Sigmoid colon (tissue), 7 donors: Measurements from ENCODE around the gene ZNHIT1. TPM values are rescaled to one million over a fixed set of nuclear protein-coding genes. Genes with fewer than 3 reads are reported as not detected.
A peak's percentile ranks its signal among the peaks of the same experiment; 100 is the strongest.
"Not testable (repeated sequence)": the region's sequence is repeated elsewhere in the genome, so short reads cannot be mapped to it uniquely, and the experiment has no call there.

Source experiments
- DNase-seq: peaks from one replicate; pipeline ENCODE4 v3.0.0-alpha.2; 2019
- H3K27ac ChIP-seq, 4 donors: fragments of 200-600 bp; sonication (generic); one replicate each; pipeline ENCODE4 v1.5.1; 2016 to 2019; ENCODE audit warnings: mild to moderate bottlenecking in 1 of 4
- H3K27me3 ChIP-seq, 3 donors: fragments of 200-600 bp; sonication (generic); one replicate each; pipeline ENCODE4 v1.5.1; 2019; ENCODE audit warnings: mild to moderate bottlenecking in 1 of 3
- H3K36me3 ChIP-seq, 4 donors: fragments of 200-600 bp; sonication (generic); one replicate each; pipeline ENCODE4 v1.5.1; 2016 to 2019
- H3K4me1 ChIP-seq, 4 donors: fragments of 200-600 bp; sonication (generic); one replicate each; pipeline ENCODE4 v1.5.1; 2017 to 2019
- H3K4me3 ChIP-seq, 4 donors: fragments of 200-600 bp; sonication (generic); one replicate each; pipeline ENCODE4 v1.5.1; 2017 to 2019; ENCODE audit warnings: mild to moderate bottlenecking in 2 of 4, moderate library complexity in 1 of 4
- H3K9me3 ChIP-seq, 4 donors: fragments of 200-600 bp in 3 of 4; sonication (generic) in 3 of 4; one replicate each; pipeline versions ENCODE4 v1.5.1 to v1.6.1; 2013 to 2019
- CTCF ChIP-seq, 4 experiments: fragments of 450-650 bp in 3 of 4; fragments of 200-600 bp in 1 of 4; IDR thresholded peaks; one replicate each; pipeline ENCODE4 v1.5.1; 2016 to 2019; ENCODE audit warnings: antibody characterized with exemption in 4 of 4, mild to moderate bottlenecking in 3 of 4, moderate library complexity in 2 of 4
- EP300 ChIP-seq, 4 donors: sonication (generic); formaldehyde crosslinking; IDR thresholded peaks; one replicate each; pipeline ENCODE4 v1.6.1; 2017; ENCODE audit warnings: antibody characterized with exemption in 4 of 4
- POLR2A ChIP-seq, 2 donors: fragments of 450-650 bp; IDR thresholded peaks; one replicate each; pipeline ENCODE4 v1.6.1; 2016; ENCODE audit warnings: antibody characterized with exemption in 2 of 2, mild to moderate bottlenecking in 2 of 2, moderate library complexity in 2 of 2
- POLR2AphosphoS5 ChIP-seq, 4 donors: sonication (generic); formaldehyde crosslinking; IDR thresholded peaks; one replicate each; pipeline ENCODE4 v1.6.1; 2017; ENCODE audit warnings: antibody characterized with exemption in 4 of 4
- WGBS, 2 donors: extraction: QIAGEN DNeasy Blood & Tissue Kit; methylation state at CpG; one replicate each; pipeline ENCODE4 v1.1.7; 2013; 5-methylcytosine and 5-hydroxymethylcytosine counted together
- intact Hi-C: fragments of 100-400 bp; cut with DNase I; formaldehyde crosslinking; loops from one replicate; pipeline ENCODE4 v1.15.1; 2023
- polyA plus RNA-seq, 3 donors: library from polyadenylated mRNA; stranded (reverse); fragments of 200-250 nt; gene quantifications; one replicate each; pipeline ENCODE4 v1.2.3, GENCODE V29; 2013
- total RNA-seq, 4 donors: library from RNA; depleted of rRNA; stranded (reverse); fragments of >200 nt; gene quantifications; one replicate each; pipeline ENCODE4 v1.1.0, GENCODE V29; 2016
- donor health status: healthy with polysubstance abuse.
- donor health status: Bipolar disorder and iron deficiency.
- donor health status: healthy.

The ZNHIT1 gene
- total and polyA plus RNA-seq, 7 donors = 64.8 to 200 (median 97.4) TPM

- 27 to 37% methylated on average over 32 of the region's 32 CpGs for WGBS, 2 donors
- intact Hi-C loops = no loop called here
- DNase-seq = no peak
- Histone ChIP-seq H3K4me1 (peaks cover 0 to 42% (median 30%) of the 10 kb centered on the region in 4 donors), H3K4me3 (peak overlapping the region; percentile 60 to 91 (median 84)), H3K36me3 (peaks cover 10 to 22% (median 13%) of the 10 kb centered on the region in 4 donors), H3K27me3 (no peaks in the 10 kb centered on the region), H3K9me3 (no peaks in the 10 kb centered on the region), H3K27ac (peak overlapping the region; percentile 89 to 99 (median 96))
- TF ChIP-seq POLR2A (IDR thresholded peaks at IDR 0.05) = no peak
- TF ChIP-seq CTCF (IDR thresholded peaks at IDR 0.05) = no peak
- TF ChIP-seq POLR2AphosphoS5 (IDR thresholded peaks at IDR 0.05) = no peak
- TF ChIP-seq EP300 (IDR thresholded peaks at IDR 0.05) = no peak
These were observed 27.2 kb downstream of the ZNHIT1 start for GRCh38 chr7:101245147-101245668.

- peaks cover 0 to 7% (median 6%) of the 10 kb centered on the region in 4 donors for H3K36me3 ChIP-seq
- TF ChIP-seq POLR2AphosphoS5 (IDR thresholded peaks at IDR 0.05) (no peak), CTCF (IDR thresholded peaks at IDR 0.05) (no peak), POLR2A (IDR thresholded peaks at IDR 0.05) (no peak), EP300 (IDR thresholded peaks at IDR 0.05) (no peak)
- no peaks in the 10 kb centered on the region for H3K27me3 ChIP-seq
- 98% methylated on average over 5 of the region's 5 CpGs for WGBS, 2 donors
- no peaks in the 10 kb centered on the region for H3K9me3 ChIP-seq
- intact Hi-C loops = no loop called here
- no peak overlapping the region for H3K27ac ChIP-seq
- no peak for DNase-seq
- peaks cover 0 to 55% (median 36%) of the 10 kb centered on the region in 4 donors for H3K4me1 ChIP-seq
- no peak overlapping the region for H3K4me3 ChIP-seq
These were observed 30.3 kb downstream of the ZNHIT1 start for GRCh38 chr7:101248276-101248675.

GRCh38 chr7:101250324-101250723 is 32.4 kb downstream of the ZNHIT1 start:
- no peak for DNase-seq
- Histone ChIP-seq H3K9me3 (no peaks in the 10 kb centered on the region), H3K27ac (no peak overlapping the region), H3K4me3 (no peak overlapping the region), H3K36me3 (peaks cover 0 to 7% (median 6%) of the 10 kb centered on the region in 4 donors), H3K4me1 (peaks cover 0 to 40% (median 25%) of the 10 kb centered on the region in 4 donors), H3K27me3 (no peaks in the 10 kb centered on the region)
- intact Hi-C loops = no loop called here
- no peak for TF ChIP-seq EP300 (IDR thresholded peaks at IDR 0.05)
- 90 to 91% methylated on average over 3 of the region's 3 CpGs for WGBS, 2 donors

GRCh38 chr7:101251871-101252659 is 34.1 kb downstream of the ZNHIT1 start:
- peak; percentile 98 for DNase-seq
- Histone ChIP-seq H3K9me3 (no peaks in the 10 kb centered on the region), H3K4me1 (peaks cover 0 to 25% (median 16%) of the 10 kb centered on the region in 4 donors), H3K27me3 (no peaks in the 10 kb centered on the region), H3K27ac (peak overlapping the region; percentile 58 to 83 (median 76)), H3K4me3 (peak overlapping the region; percentile 66 to 93 (median 81)), H3K36me3 (peaks cover 0 to 7% (median 6%) of the 10 kb centered on the region in 4 donors)
- intact Hi-C loops = no loop called here
- TF ChIP-seq CTCF (IDR thresholded peaks at IDR 0.05) = no peak
- TF ChIP-seq POLR2AphosphoS5 (IDR thresholded peaks at IDR 0.05) = peak; percentile 42 to 80 (median 67)
- WGBS, 2 donors = 0 to 1% methylated on average over 55 of the region's 55 CpGs

- WGBS, 2 donors = 87 to 90% methylated on average over 5 of the region's 5 CpGs
- intact Hi-C loops, H3K36me3 ChIP-seq, H3K9me3 ChIP-seq, H3K27ac ChIP-seq, DNase-seq, H3K4me3 ChIP-seq, H3K27me3 ChIP-seq: not testable (repeated sequence)
- H3K4me1 ChIP-seq = peaks cover 0 to 25% (median 16%) of the 10 kb centered on the region in 4 donors
These were observed 35.2 kb downstream of the ZNHIT1 start for GRCh38 chr7:101253199-101253598.
